KMS-11 (cell line): ENCODE measurements around the gene RAE1.

ENCODE experiments used
- H2AFZ ChIP-seq: fragments of 200-600 bp; sonication (generic); 2 replicates; pipeline ENCODE4 v1.6.1; 2016; ENCODE audit warnings: antibody characterized with exemption, mixed run types, low read depth
- H3K27ac ChIP-seq: fragments of 200-600 bp; sonication (generic); 2 replicates; pipeline ENCODE4 v1.6.1; 2016; ENCODE audit warnings: mild to moderate bottlenecking, mixed run types
- H3K27me3 ChIP-seq: fragments of 200-600 bp; sonication (generic); 2 replicates; pipeline ENCODE4 v1.6.1; 2017; ENCODE audit warnings: mild to moderate bottlenecking, low read depth, mixed run types, moderate library complexity; ENCODE audit not compliant: insufficient read depth
- H3K36me3 ChIP-seq: fragments of 200-600 bp; sonication (generic); 2 replicates; pipeline ENCODE4 v1.6.1; 2017; ENCODE audit warnings: mild to moderate bottlenecking, mixed run types; ENCODE audit not compliant: insufficient read depth
- H3K4me1 ChIP-seq: fragments of 200-600 bp; sonication (generic); 2 replicates; pipeline ENCODE4 v1.6.1; 2016; ENCODE audit warnings: mild to moderate bottlenecking, low read depth, mixed run types; ENCODE audit not compliant: poor library complexity, severe bottlenecking
- H3K4me2 ChIP-seq: fragments of 200-600 bp; sonication (generic); 2 replicates; pipeline ENCODE4 v1.7.0; 2016; ENCODE audit warnings: mild to moderate bottlenecking, mixed run types
- H3K4me3 ChIP-seq: fragments of 200-600 bp; sonication (generic); IDR thresholded peaks from 2 replicates; pipeline ENCODE4 v1.6.1; 2017; ENCODE audit warnings: low read depth, low read length, mixed read lengths; ENCODE audit not compliant: insufficient read depth
- H3K79me2 ChIP-seq: fragments of 200-600 bp; sonication (generic); 2 replicates; pipeline ENCODE4 v1.6.1; 2016; ENCODE audit warnings: low read depth, mixed run types; ENCODE audit not compliant: insufficient read depth
- H3K9ac ChIP-seq: fragments of 200-600 bp; sonication (generic); 2 replicates; pipeline ENCODE4 v1.6.1; 2016; ENCODE audit warnings: mild to moderate bottlenecking, mixed run types
- H4K20me1 ChIP-seq: fragments of 200-600 bp; sonication (generic); 2 replicates; pipeline ENCODE4 v1.6.1; 2016; ENCODE audit warnings: mild to moderate bottlenecking, mixed run types; ENCODE audit not compliant: insufficient read depth
- CTCF ChIP-seq: fragments of 200-600 bp; sonication (generic); conservative IDR thresholded peaks from 2 replicates; pipeline ENCODE4 v1.6.1; 2017; ENCODE audit warnings: low read depth, mild to moderate bottlenecking, antibody characterized with exemption, low read length, moderate library complexity, mixed read lengths

The RAE1 gene

GRCh38 chr20:57310821-57311514 is 40.1 kb upstream of the RAE1 start:
- Histone ChIP-seq H3K4me3 (no peak overlapping the region), H3K27me3 (no peaks in the 10 kb centered on the region), H4K20me1 (no peaks in the 10 kb centered on the region), H3K79me2 (no peaks in the 10 kb centered on the region), H3K36me3 (no peaks in the 10 kb centered on the region), H3K4me1 (no peaks in the 10 kb centered on the region), H2AFZ (no peak overlapping the region), H3K4me2 (no peak overlapping the region), H3K9ac (no peak overlapping the region), H3K27ac (no peak overlapping the region)
- TF ChIP-seq CTCF, result no peak

- H3K27me3 ChIP-seq, result no peaks in the 10 kb centered on the region
- no peak overlapping the region for H3K27ac ChIP-seq
- no peak for TF ChIP-seq CTCF
- H3K36me3 ChIP-seq, result no peaks in the 10 kb centered on the region
- H3K4me3 ChIP-seq, result no peak overlapping the region
- H3K79me2 ChIP-seq, result no peaks in the 10 kb centered on the region
- no peak overlapping the region for H3K9ac ChIP-seq
- H3K4me1 ChIP-seq, result no peaks in the 10 kb centered on the region
- no peaks in the 10 kb centered on the region for H4K20me1 ChIP-seq
- H2AFZ ChIP-seq, result no peak overlapping the region
- no peak overlapping the region for H3K4me2 ChIP-seq
Measured at GRCh38 chr20:57312138-57312537, 38.9 kb upstream of the RAE1 start.

GRCh38 chr20:57313230-57313629 is 37.8 kb upstream of the RAE1 start:
- Histone ChIP-seq H2AFZ (no peak overlapping the region), H3K36me3 (no peaks in the 10 kb centered on the region), H3K4me3 (no peak overlapping the region), H3K4me2 (no peak overlapping the region), H3K9ac (no peak overlapping the region), H3K27ac (no peak overlapping the region), H4K20me1 (no peaks in the 10 kb centered on the region), H3K27me3 (no peaks in the 10 kb centered on the region), H3K4me1 (no peaks in the 10 kb centered on the region), H3K79me2 (no peaks in the 10 kb centered on the region)
- TF ChIP-seq CTCF, result no peak

GRCh38 chr20:57313951-57314350 is 37.1 kb upstream of the RAE1 start:
- H4K20me1 ChIP-seq, result no peaks in the 10 kb centered on the region
- no peak overlapping the region for H3K9ac ChIP-seq
- no peak overlapping the region for H3K4me2 ChIP-seq
- no peaks in the 10 kb centered on the region for H3K27me3 ChIP-seq
- no peaks in the 10 kb centered on the region for H3K79me2 ChIP-seq
- H3K4me1 ChIP-seq, result no peaks in the 10 kb centered on the region
- H3K4me3 ChIP-seq, result no peak overlapping the region
- TF ChIP-seq CTCF, result no peak
- H3K27ac ChIP-seq, result no peak overlapping the region
- no peaks in the 10 kb centered on the region for H3K36me3 ChIP-seq
- H2AFZ ChIP-seq, result no peak overlapping the region
